ENCODE results near the gene SORBS2.

DNA sequence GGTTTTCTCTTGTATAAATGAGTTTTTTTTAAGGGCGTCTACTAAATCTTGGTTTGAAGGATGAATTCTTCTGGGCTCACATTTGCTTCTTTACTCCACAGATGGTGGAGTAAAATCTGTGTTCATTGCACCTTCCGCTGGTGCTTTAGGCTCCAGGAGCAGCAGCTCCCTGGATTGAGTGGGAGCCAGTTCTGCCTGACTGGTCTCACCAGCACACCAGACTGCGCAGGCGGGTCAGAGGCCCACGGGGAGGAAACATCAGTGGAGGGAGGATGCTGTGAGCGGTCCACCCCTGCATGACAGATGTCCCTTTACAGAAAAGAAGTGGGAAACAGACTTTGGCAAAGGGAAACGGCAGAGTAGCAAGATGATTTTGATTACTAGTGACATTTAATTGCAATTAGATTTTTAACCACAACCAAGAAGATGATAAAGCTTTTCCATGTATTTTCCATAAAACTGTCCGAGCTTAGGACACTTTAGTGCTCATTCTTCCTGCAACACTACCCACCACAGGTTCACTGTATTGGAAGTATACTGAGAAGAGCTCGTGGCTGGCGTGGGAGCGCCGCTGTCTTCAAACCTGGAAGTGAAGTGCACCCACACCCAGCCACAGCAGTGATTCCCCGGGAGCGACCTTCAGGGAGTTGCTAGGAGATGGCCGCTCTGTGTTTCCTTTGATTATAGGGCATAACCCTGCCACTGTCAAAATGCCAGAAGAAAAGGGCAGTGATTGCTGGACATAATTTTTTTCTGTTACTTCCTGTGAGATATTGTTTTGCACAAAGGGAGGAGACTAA lies 95.2 kb downstream of the SORBS2 start:
- no peak for TF ChIP-seq CTCF (IDR thresholded peaks at IDR 0.05)
- no peak for TF ChIP-seq POLR2A (IDR thresholded peaks at IDR 0.05)
